Measurements from ENCODE around the gene PEAK3. TPM values are rescaled to one million over a fixed set of nuclear protein-coding genes. Genes with fewer than 3 reads are reported as not detected.
A peak's percentile ranks its signal among the peaks of the same experiment; 100 is the strongest.

The PEAK3 gene
- total RNA-seq, 1 experiment from 2014 or later = not detected

DNA sequence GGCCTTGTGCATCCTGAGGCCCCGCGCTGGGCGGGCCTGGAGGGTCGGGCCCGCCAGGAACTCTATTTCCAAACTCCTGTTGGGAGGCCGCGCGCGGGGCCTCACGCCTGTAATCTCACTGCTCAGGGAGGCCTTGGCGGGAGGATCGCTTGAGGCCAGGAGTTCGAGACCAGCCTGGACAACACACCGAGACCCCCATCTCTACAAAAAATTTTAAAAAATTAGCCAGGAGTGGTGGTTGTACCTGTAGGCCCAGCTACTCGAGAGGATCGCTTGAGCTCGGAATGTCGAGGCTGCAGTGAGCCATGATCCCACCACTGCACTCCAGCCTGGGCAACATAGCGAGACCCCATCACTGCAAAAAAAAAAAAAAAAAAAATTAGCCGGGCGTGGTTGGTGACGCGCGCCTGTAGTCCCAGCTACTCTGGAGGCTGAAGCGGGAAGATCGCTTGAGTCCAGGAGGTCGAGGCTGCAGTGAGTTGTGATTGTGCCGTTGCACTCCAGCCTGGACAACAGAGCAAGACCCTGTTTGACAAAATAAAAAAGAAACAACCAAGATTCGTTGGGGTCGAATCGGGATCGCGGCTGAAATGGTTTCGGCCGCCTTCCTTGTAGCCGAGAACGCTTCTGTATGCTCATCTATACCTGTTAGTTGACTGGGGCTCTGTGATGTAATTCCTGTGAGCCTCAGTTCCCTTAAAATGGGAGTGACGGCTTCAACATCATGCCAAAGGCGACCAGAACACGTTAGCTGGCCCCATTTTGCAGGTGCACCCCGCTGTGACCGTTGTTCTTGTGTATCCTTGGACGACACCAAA is 44.7 kb downstream of the PEAK3 start:
- DNase-seq (ENCODE audit: low read depth) = no peak

DNA sequence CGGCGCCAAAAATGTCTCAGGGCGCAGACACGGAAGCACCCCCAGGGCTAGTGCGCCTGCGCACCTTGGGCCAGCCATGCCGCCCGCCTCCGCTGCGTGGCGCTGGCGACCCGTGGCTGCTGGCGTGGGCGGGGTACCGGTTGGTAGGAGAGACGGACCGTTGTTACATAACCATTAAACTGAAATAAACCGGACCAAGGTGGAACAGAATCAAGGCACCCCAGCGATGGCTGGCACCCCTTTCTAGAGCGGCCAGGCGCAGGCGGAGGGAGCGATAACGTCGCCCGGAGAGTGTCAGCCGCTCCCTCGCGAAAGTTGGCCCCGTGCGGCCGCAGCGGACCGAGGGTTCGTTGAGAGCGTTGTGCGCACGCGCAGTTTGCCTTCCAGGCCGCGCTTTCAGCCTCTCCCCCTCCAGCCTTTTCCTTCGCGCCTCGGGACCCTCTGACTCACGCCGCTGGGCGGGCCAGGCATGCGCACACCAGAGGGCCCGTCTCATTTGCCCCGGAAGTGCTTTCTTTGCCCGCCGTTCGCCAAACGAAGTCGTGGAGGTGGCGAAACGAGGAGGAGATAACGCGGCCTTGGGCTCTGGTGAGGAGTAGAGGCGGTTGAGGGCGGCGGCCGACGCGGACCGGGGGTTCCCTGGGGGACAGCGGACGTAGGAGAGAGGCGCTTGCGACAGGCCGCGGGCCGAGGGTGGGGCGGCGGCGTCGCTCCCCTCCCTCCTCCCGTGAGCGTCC is 45.5 kb downstream of the PEAK3 start, which contains the start of the genes PLEKHJ1 and SF3A2:
PLEKHJ1 (minus strand) TSS at position 16 of the 737 bp plus-strand sequence. CDS start 81 bp downstream, outside the sequence.
SF3A2 (plus strand) TSS at position 511 of the 737 bp plus-strand sequence. CDS start 6,595 bp downstream, outside the sequence.
- peak; percentile 96 for DNase-seq (ENCODE audit: low read depth)

GRCh38 chr19:2236064-2236313 is 46.0 kb downstream of the PEAK3 start:
- no peak for DNase-seq (ENCODE audit: low read depth)

DNA sequence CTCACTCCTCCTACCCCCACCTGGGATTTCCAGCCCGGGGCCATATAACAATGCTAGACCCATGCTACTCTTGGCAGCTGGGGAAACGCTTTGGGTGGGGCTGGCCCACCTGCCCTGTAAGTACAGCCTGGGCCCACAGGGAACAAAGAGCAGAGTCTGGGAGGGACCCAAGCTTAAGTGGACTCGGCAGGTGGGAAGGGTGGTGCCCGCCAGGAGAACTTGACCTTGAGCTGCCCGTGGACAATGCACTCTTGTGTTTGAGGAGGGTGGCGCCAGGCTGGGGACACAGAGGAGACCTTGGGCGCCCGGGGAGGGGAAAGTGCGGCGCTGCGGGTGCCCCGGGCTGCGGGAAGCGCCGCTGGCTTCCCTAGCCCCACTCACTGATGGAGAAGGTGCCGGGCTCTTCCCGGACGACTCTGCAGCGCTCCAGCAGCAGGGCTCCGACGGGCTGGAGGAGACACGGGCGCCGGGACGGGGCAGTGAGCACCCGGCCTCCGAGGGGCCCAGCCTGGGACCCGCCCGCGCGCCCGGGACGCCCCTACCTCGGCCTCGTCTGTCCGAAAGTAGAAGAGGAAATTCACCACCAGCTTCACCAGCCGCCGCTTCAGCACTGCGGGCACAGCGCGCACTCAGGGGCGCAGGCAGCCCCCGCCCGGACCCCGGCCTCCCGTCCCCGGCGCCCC is 46.5 kb downstream of the PEAK3 start:
- no peak for DNase-seq (ENCODE audit: low read depth)

DNA sequence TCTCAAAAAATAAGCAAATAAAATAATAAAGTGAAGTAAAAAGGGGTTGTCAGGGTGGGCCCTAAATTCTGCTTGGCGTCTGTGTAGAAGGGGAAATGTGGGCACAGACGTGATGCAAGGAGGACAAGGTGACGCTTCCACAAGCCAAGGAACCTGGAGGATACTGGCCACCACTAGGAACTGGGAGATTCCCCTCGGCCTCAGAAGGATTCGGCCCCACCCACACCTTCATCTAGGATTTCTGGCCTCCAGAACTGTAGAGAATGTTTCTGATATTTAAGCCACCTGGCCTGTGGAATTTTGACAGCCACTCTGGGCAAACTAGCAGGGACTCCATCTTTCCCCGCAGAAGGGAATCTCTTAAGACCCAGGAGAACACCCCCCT is 47.0 kb downstream of the PEAK3 start:
- DNase-seq (ENCODE audit: low read depth) = no peak

DNA sequence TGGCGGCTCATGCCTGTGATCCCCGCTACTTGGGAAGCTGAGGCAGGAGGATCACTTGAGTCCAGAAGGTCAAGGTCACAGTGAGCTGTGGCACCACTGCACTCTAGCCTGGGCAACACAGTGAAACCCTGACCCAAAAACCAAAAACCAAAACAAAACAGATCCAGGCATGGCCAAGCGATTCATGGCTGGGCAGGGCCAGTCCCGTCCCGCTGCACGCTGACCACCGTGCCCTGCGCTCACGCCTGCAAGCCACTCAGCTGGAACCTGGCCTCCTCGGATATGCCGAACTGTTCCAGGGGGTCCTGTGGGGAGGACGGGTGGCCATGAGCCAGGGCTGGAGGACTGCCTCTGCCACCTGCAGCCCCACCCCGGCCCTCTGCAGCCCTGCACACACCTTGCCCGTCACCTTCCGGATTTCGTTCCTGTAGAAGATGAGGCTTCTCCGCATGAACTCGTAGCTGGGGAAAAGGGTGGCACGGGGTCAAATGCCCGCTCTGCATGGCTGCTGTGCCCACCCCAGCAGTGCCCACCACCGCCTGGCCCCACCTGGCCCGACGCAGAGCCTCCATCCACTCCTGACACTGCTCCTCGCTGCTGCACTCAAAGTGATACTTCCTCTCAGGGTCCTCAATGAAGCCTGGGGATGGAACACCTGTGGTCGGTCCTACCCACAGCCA is 48.2 kb downstream of the PEAK3 start:
- no peak for DNase-seq (ENCODE audit: low read depth)

- no peak for DNase-seq (ENCODE audit: low read depth)
Measured at GRCh38 chr19:2232286-2233151, 49.5 kb downstream of the PEAK3 start.

DNA sequence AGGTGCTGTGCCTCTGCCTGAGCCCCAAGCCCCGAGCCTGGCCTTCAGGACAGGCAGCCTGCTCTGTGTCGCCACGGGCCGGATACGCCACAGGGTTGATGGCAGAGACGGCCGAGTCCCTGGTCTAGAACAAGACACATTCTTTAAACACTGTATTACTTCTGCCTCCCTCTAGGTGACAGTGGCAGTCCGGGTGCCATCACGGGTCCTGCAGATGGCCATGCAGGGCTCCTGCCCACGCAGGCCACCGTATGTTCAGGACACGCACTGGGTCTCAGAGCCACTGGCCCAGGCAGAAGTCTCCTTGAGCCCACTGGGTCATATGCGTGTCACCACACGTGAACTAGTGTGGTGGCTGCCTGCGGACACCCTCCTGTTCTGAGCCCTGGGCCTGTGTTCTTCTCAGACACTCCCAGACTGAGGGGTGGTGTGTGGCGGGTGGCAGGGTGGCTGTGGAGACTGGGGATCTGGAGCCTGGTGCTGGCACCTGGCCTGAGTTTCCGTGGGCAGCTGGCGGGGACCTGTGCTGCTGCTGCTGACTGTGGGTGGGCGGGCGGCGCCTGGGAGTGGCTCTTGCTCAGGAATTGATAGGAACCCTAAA is 50.3 kb downstream of the PEAK3 start:
- peak; percentile 31 for DNase-seq (ENCODE audit: low read depth)

GRCh38 chr19:2230807-2231533 is 51.0 kb downstream of the PEAK3 start:
- no peak for DNase-seq (ENCODE audit: low read depth)

DNA sequence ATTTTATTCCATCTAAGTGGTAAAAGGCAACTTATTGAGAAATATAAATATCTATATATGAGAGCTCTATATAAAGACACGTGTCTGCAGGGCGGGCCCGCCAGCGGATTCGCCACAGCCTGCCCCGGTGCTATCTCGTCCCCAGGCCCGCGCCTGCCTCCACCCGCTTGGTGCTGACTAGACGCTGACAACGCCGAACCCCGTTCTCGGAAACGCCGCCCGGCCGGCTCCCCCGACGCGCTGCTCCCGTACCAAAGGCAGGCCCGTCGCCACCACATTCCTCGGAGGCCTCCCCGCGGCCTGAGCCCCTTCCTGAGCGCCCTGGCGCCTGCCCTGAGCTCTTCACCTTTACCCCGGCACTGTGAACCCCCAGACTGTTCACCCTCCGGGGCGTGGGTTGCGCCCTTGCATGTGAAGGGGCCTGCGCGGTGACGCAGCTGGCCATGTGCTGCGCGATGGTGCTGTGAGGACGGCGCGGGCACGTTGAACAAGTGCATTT is 51.9 kb downstream of the PEAK3 start:
- DNase-seq (ENCODE audit: low read depth) = no peak

DNA sequence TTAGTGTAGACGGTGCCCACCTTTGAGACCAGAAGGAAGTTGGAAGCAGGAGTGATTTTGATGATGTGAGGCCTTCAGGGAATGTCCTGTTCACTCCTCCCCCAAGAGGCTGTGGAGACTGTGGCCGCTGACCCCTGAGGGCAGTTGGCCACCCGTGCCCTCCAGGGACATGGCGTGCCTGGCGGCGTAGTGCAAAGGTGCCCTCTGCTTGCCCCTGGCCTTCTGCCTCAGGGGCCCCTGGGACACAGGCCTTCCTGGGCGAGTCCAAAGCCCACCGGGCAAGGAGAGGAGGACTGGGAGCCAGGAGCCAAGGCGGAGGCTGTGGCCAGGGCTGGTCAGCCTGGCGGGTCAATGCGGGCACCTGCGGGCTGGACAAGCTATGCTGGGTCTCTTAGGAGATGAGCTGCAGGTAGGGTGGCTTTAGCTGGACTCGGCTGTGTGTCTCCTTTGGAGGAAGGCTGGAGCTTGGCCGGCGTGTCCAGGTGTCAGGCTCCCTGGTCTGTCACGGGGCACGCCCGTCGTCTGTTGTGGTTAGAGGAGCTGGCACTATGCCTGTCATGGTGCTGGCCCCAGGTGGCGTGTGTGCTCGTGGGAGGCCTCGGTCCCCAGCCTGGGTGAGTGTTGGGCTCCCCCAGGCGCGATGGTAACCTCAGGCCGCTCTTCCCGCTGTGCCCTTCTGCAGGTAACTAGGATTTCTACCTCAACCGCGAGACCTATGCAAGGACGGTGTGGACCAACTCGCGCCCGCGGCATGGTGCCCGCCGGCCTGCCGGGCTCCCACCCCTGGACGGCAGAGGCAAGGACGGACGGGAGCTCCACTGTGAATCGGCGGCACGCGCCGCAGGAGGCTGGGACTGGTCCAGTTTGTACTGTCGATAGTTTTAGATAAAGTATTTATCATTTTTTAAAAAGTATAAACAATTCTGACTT is 52.6 kb downstream of the PEAK3 start:
- DNase-seq (ENCODE audit: low read depth) = no peak

GRCh38 chr19:2228157-2229030 is 53.6 kb downstream of the PEAK3 start:
- DNase-seq (ENCODE audit: low read depth) = no peak

GRCh38 chr19:2227415-2228156 is 54.4 kb downstream of the PEAK3 start:
- no peak for DNase-seq (ENCODE audit: low read depth)

- no peak for DNase-seq (ENCODE audit: low read depth)
Measured at GRCh38 chr19:2226840-2227360, 55.1 kb downstream of the PEAK3 start.

- DNase-seq (ENCODE audit: low read depth) = no peak
Measured at GRCh38 chr19:2226051-2226839, 55.7 kb downstream of the PEAK3 start.
